ENCODE measurements around the gene GZF1.

GZF1 gene

GRCh38 chr20:23361476-23362391, at the start of gene GZF1:
Gene GZF1, plus strand, starts transcription at chr20:23362182. Its CDS starts 2,202 bp downstream, at chr20:23364384.
- peak within 1 kb of the TSS; percentile 85 to 95 (median 91) for H3K4me3 ChIP-seq
- peak within 1 kb of the TSS; percentile 88 to 98 (median 94) for H3K9ac ChIP-seq
- peak within 1 kb of the TSS; percentile 93 to 99 (median 95) for H3K27ac ChIP-seq
- peaks cover 16 to 28% (median 25%) of the 10 kb centered on the region in 11 experiments for H3K36me3 ChIP-seq
- peak within 1 kb of the TSS; percentile 88 to 97 (median 95) for H3K4me2 ChIP-seq
- H3K27me3 ChIP-seq = no peaks in the 10 kb centered on the region
- no peaks in the 10 kb centered on the region for H3K9me3 ChIP-seq (replicated peaks in 1 of 11)
- peak; percentile 86 to 100 (median 98) for TF ChIP-seq Cebpa-rat (IDR thresholded peaks at IDR 0.05)
- peaks cover 61 to 80% (median 71%) of the 10 kb centered on the region in 10 experiments for H3K4me1 ChIP-seq
- peaks cover 27 to 52% (median 44%) of the 10 kb centered on the region in 11 experiments; a peak in 21 of 22 replicates for H4K20me1 ChIP-seq

- Histone ChIP-seq H3K36me3 (no peaks in the 10 kb centered on the region), H3K4me2 (no peak overlapping the region), H3K9me3 (replicated peaks in 1 of 11) (0 out of 22 replicates have a peak, but pooled peaks cover 0 to 7% (median 0%) of the 10 kb centered on the region in 11 experiments), H3K27ac (no peak overlapping the region), H4K20me1 (no peaks in the 10 kb centered on the region), H3K27me3 (no peaks in the 10 kb centered on the region), H3K9ac (no peak overlapping the region), H3K4me1 (peaks cover 0 to 10% (median 7%) of the 10 kb centered on the region in 10 experiments; a peak in 9 of 20 replicates), H3K4me3 (no peak overlapping the region)
- TF ChIP-seq Cebpa-rat (IDR thresholded peaks at IDR 0.05) = no peak
These were observed 48.7 kb upstream of the GZF1 start for GRCh38 chr20:23313271-23313670.

GRCh38 chr20:23314699-23315098, 47.3 kb upstream of the GZF1 start:
- Histone ChIP-seq H3K9ac (no peak overlapping the region), H3K27ac (no peak overlapping the region), H3K4me1 (peaks cover 0 to 10% (median 7%) of the 10 kb centered on the region in 10 experiments; a peak in 9 of 20 replicates), H3K4me3 (no peak overlapping the region), H3K4me2 (no peak overlapping the region), H3K36me3 (no peaks in the 10 kb centered on the region), H3K9me3 (replicated peaks in 1 of 11) (0 out of 22 replicates have a peak, but pooled peaks cover 0 to 7% (median 0%) of the 10 kb centered on the region in 11 experiments), H4K20me1 (no peaks in the 10 kb centered on the region), H3K27me3 (no peaks in the 10 kb centered on the region)
- TF ChIP-seq Cebpa-rat (IDR thresholded peaks at IDR 0.05) = no peak

GRCh38 chr20:23315099-23315498, 46.9 kb upstream of the GZF1 start:
- no peaks in the 10 kb centered on the region for H4K20me1 ChIP-seq
- H3K4me3 ChIP-seq = no peak overlapping the region
- H3K9ac ChIP-seq = no peak overlapping the region
- H3K4me1 ChIP-seq = peaks cover 0 to 10% (median 7%) of the 10 kb centered on the region in 10 experiments; a peak in 9 of 20 replicates
- no peaks in the 10 kb centered on the region for H3K27me3 ChIP-seq
- no peak overlapping the region for H3K27ac ChIP-seq
- no peak overlapping the region for H3K4me2 ChIP-seq
- H3K9me3 ChIP-seq (replicated peaks in 1 of 11) = peaks cover 0 to 7% (median 0%) of the 10 kb centered on the region in 11 experiments; a peak in 3 of 22 replicates
- TF ChIP-seq Cebpa-rat (IDR thresholded peaks at IDR 0.05) = no peak
- H3K36me3 ChIP-seq = no peaks in the 10 kb centered on the region

GRCh38 chr20:23316626-23317025, 45.4 kb upstream of the GZF1 start:
- Histone ChIP-seq H3K4me1 (peaks cover 0 to 10% (median 7%) of the 10 kb centered on the region in 10 experiments; a peak in 9 of 20 replicates), H3K27ac (no peak overlapping the region), H3K4me3 (no peak overlapping the region), H3K9ac (no peak overlapping the region), H3K4me2 (peak overlapping the region in 1 of 11 experiments; percentile 34; a peak in 1 of 22 replicates), H4K20me1 (no peaks in the 10 kb centered on the region), H3K9me3 (replicated peaks in 1 of 11) (peaks cover 8 to 20% (median 12%) of the 10 kb centered on the region in 11 experiments; a peak in 15 of 22 replicates), H3K36me3 (no peaks in the 10 kb centered on the region), H3K27me3 (no peaks in the 10 kb centered on the region)
- TF ChIP-seq Cebpa-rat (IDR thresholded peaks at IDR 0.05) = no peak

- Histone ChIP-seq H3K4me2 (peak overlapping the region in 4 of 11 experiments; percentile 8 to 34 (median 18); a peak in 6 of 22 replicates), H3K27me3 (no peaks in the 10 kb centered on the region)
These were observed 44.9 kb upstream of the GZF1 start for GRCh38 chr20:23317081-23317480.

GRCh38 chr20:23318347-23318746, 43.6 kb upstream of the GZF1 start:
- H3K9ac ChIP-seq = no peak overlapping the region
- H3K27ac ChIP-seq = no peak overlapping the region
- H3K4me2 ChIP-seq = no peak overlapping the region
- no peak for TF ChIP-seq Cebpa-rat (IDR thresholded peaks at IDR 0.05)
- H3K4me3 ChIP-seq = no peak overlapping the region
- no peaks in the 10 kb centered on the region for H3K27me3 ChIP-seq
- H4K20me1 ChIP-seq = no peaks in the 10 kb centered on the region
- no peaks in the 10 kb centered on the region for H3K36me3 ChIP-seq
- H3K9me3 ChIP-seq (replicated peaks in 1 of 11) = peaks cover 8 to 20% (median 12%) of the 10 kb centered on the region in 11 experiments; a peak in 15 of 22 replicates
- H3K4me1 ChIP-seq = peaks cover 0 to 10% (median 7%) of the 10 kb centered on the region in 10 experiments; a peak in 9 of 20 replicates

More at GRCh38 chr20:23317081-23317480, 44.9 kb upstream of the GZF1 start:
- Histone ChIP-seq H3K27ac (no peak overlapping the region), H3K9me3 (replicated peaks in 1 of 11) (peaks cover 8 to 20% (median 12%) of the 10 kb centered on the region in 11 experiments; a peak in 15 of 22 replicates), H3K36me3 (no peaks in the 10 kb centered on the region), H4K20me1 (no peaks in the 10 kb centered on the region), H3K4me3 (no peak overlapping the region), H3K4me1 (peaks cover 0 to 10% (median 7%) of the 10 kb centered on the region in 10 experiments; a peak in 9 of 20 replicates), H3K9ac (no peak overlapping the region)
- TF ChIP-seq Cebpa-rat (IDR thresholded peaks at IDR 0.05) = no peak

- Histone ChIP-seq H3K27me3 (no peaks in the 10 kb centered on the region), H4K20me1 (no peaks in the 10 kb centered on the region), H3K4me2 (no peak overlapping the region), H3K9ac (no peak overlapping the region), H3K9me3 (replicated peaks in 1 of 11) (peaks cover 8 to 19% (median 12%) of the 10 kb centered on the region in 11 experiments; a peak in 15 of 22 replicates), H3K36me3 (no peaks in the 10 kb centered on the region), H3K4me1 (peaks cover 0 to 10% (median 7%) of the 10 kb centered on the region in 10 experiments; a peak in 10 of 20 replicates), H3K4me3 (no peak overlapping the region), H3K27ac (no peak overlapping the region)
- no peak for TF ChIP-seq Cebpa-rat (IDR thresholded peaks at IDR 0.05)
These were observed 41.7 kb upstream of the GZF1 start for GRCh38 chr20:23320317-23320716.

GRCh38 chr20:23325107-23325506, 36.9 kb upstream of the GZF1 start:
- H3K9me3 ChIP-seq (replicated peaks in 1 of 11) = peaks cover 17 to 33% (median 25%) of the 10 kb centered on the region in 11 experiments; a peak in 21 of 22 replicates
- H3K27me3 ChIP-seq = no peaks in the 10 kb centered on the region
- no peak overlapping the region for H3K4me3 ChIP-seq
- TF ChIP-seq Cebpa-rat (IDR thresholded peaks at IDR 0.05) = no peak
- no peak overlapping the region for H3K4me2 ChIP-seq
- H3K36me3 ChIP-seq = no peaks in the 10 kb centered on the region
- H3K9ac ChIP-seq = no peak overlapping the region
- H3K4me1 ChIP-seq = peaks cover 8 to 17% (median 15%) of the 10 kb centered on the region in 10 experiments; a peak in 18 of 20 replicates
- H3K27ac ChIP-seq = no peak overlapping the region
- no peaks in the 10 kb centered on the region for H4K20me1 ChIP-seq
